ENCODE results near the gene KRTAP5-2.

DNA sequence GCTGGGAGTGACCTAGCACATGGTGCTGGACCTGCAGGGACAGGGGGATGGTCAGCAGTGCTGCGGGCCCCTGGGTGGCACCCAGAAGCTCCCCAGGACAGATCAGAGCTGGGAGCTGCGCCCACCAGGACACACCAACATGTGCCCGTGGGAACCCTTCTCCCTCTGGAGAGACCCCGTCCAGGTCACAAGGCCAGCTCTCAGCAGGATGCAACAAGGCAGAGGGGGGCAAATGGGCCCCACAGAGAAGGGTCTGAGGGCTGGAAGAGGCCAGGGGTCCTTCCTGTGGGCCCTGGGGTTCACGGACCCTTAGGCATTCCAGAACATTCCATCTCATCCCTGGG is 32.2 kb downstream of the KRTAP5-2 start:
- TF ChIP-seq POLR2A (IDR thresholded peaks at IDR 0.05), result no peak
- TF ChIP-seq, protein P1, sequence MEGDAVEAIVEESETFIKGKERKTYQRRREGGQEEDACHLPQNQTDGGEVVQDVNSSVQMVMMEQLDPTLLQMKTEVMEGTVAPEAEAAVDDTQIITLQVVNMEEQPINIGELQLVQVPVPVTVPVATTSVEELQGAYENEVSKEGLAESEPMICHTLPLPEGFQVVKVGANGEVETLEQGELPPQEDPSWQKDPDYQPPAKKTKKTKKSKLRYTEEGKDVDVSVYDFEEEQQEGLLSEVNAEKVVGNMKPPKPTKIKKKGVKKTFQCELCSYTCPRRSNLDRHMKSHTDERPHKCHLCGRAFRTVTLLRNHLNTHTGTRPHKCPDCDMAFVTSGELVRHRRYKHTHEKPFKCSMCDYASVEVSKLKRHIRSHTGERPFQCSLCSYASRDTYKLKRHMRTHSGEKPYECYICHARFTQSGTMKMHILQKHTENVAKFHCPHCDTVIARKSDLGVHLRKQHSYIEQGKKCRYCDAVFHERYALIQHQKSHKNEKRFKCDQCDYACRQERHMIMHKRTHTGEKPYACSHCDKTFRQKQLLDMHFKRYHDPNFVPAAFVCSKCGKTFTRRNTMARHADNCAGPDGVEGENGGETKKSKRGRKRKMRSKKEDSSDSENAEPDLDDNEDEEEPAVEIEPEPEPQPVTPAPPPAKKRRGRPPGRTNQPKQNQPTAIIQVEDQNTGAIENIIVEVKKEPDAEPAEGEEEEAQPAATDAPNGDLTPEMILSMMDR (IDR thresholded peaks at IDR 0.05), result no peak
